Natural killer cell (primary cell): ENCODE results near the gene LAG3. TPM values are rescaled to one million over a fixed set of nuclear protein-coding genes. Genes with fewer than 3 reads are reported as not detected.

Experiments used
- ATAC-seq, 3 donors: fragments of 150-1000 bp in 2 of 3; fragments of 200-7000 bp in 1 of 3; cut with Tn5 transposase; 1 replicate in 1 of 3; 2 replicates in 2 of 3; pipeline ENCODE4 v1.10.0; 2021; ENCODE audit warnings: mild to moderate bottlenecking in 2 of 3, moderate library complexity in 2 of 3
- DNase-seq, 2 donors: peaks; one replicate each; pipeline versions ENCODE4 v3.0.0 to v3.0.0-alpha.2; 2013 to 2021; ENCODE audit warnings: mixed read lengths in 1 of 2
- H3K27ac ChIP-seq: one replicate; pipeline ENCODE4 v1.5.1; 2013; ENCODE audit warnings: mild to moderate bottlenecking, low read length
- H3K27me3 ChIP-seq: one replicate; pipeline ENCODE4 v1.6.1; 2013; ENCODE audit warnings: low read length; ENCODE audit not compliant: control insufficient read depth, insufficient read depth
- H3K36me3 ChIP-seq: one replicate; pipeline ENCODE4 v1.6.1; 2013; ENCODE audit warnings: low read length; ENCODE audit not compliant: control insufficient read depth, insufficient read depth
- H3K4me1 ChIP-seq: one replicate; pipeline ENCODE4 v1.6.1; 2013; ENCODE audit warnings: low read length; ENCODE audit not compliant: control insufficient read depth, insufficient read depth
- H3K4me3 ChIP-seq: one replicate; pipeline ENCODE4 v1.5.1; 2013; ENCODE audit warnings: low read length
- H3K9me3 ChIP-seq: one replicate; pipeline ENCODE4 v1.6.1; 2013; ENCODE audit warnings: low read length; ENCODE audit not compliant: control insufficient read depth, insufficient read depth
- H3K27ac Mint-ChIP-seq, 2 donors: one replicate each; pipeline ENCODE4 v1.8.0; 2022; ENCODE audit warnings: mild to moderate bottlenecking in 2 of 2, mixed read lengths in 2 of 2, moderate library complexity in 1 of 2
- H3K27me3 Mint-ChIP-seq, 2 donors: one replicate each; pipeline ENCODE4 v1.8.0; 2022; ENCODE audit warnings: low read depth in 2 of 2, mixed read lengths in 2 of 2
- H3K36me3 Mint-ChIP-seq: one replicate; pipeline ENCODE4 v1.8.0; 2022; ENCODE audit warnings: mixed read lengths
- H3K4me1 Mint-ChIP-seq, 2 donors: one replicate each; pipeline ENCODE4 v1.8.0; 2022; ENCODE audit warnings: mixed read lengths in 2 of 2
- H3K4me3 Mint-ChIP-seq: one replicate; pipeline ENCODE4 v1.8.0; 2022; ENCODE audit warnings: mild to moderate bottlenecking, moderate library complexity, mixed read lengths
- H3K9me3 Mint-ChIP-seq, 2 donors: one replicate each; pipeline ENCODE4 v1.8.0; 2022; ENCODE audit warnings: mixed read lengths in 2 of 2
- WGBS: methylation state at CpG from one replicate; pipeline ENCODE4 v1.1.7; 2013; ENCODE audit warnings: missing lambda C conversion rate; ENCODE audit not compliant: insufficient coverage; 5-methylcytosine and 5-hydroxymethylcytosine counted together
- intact Hi-C: fragments of 100-400 bp; cut with micrococcal nuclease; formaldehyde crosslinking; loops from one replicate; pipeline ENCODE4 v1.14.2; 2022
- total RNA-seq, 4 donors: library from RNA; stranded (reverse); fragments of 120-200 nt in 1 of 4; gene quantifications; one replicate each; pipeline versions ENCODE4 v1.2.3 to v1.2.4, GENCODE V29; 2013 to 2022
- TF ChIP-seq, protein P1 (sequence below): fragments of 200-600 bp; IDR thresholded peaks from one replicate; pipeline ENCODE4 v1.8.0; 2022; ENCODE audit warnings: antibody characterized with exemption

Gene LAG3
- total RNA-seq, 3 donors from 2014 or later (not counting 1 experiment from before 2014, with no cell fraction given), result 0.36 to 7.6 (median 0.78) TPM

DNA sequence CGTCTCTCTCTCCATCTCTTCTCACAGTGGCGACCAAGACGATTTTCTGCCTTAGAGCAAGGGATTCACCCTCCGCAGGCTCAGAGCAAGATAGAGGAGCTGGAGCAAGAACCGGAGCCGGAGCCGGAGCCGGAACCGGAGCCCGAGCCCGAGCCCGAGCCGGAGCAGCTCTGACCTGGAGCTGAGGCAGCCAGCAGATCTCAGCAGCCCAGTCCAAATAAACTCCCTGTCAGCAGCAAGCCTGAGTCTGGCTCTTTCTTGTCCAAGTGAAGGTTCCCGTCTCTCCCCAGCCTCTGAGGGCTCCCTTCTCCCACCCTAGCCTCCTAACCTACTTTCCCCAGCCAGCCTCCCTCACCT is 5.9 kb downstream of the LAG3 start:
- Mint-ChIP-seq H3K9me3 (no peaks in the 10 kb centered on the region), H3K36me3 (no peaks in the 10 kb centered on the region), H3K4me3 (peak overlapping the region; percentile 89), H3K4me1 (peaks cover 13 to 24% of the 10 kb centered on the region in 2 donors), H3K27me3 (peaks cover 45 to 52% of the 10 kb centered on the region in 2 donors), H3K27ac (peak overlapping the region in 1 of 2 donors; percentile 67)
- intact Hi-C loops, result loop anchor here (2.0 kb wide), 2 partner anchors 215 to 223 kb away; no protein-coding TSS in a partner anchor
- peak overlapping the region; percentile 28 for H3K27ac ChIP-seq
- TF ChIP-seq, protein P1, sequence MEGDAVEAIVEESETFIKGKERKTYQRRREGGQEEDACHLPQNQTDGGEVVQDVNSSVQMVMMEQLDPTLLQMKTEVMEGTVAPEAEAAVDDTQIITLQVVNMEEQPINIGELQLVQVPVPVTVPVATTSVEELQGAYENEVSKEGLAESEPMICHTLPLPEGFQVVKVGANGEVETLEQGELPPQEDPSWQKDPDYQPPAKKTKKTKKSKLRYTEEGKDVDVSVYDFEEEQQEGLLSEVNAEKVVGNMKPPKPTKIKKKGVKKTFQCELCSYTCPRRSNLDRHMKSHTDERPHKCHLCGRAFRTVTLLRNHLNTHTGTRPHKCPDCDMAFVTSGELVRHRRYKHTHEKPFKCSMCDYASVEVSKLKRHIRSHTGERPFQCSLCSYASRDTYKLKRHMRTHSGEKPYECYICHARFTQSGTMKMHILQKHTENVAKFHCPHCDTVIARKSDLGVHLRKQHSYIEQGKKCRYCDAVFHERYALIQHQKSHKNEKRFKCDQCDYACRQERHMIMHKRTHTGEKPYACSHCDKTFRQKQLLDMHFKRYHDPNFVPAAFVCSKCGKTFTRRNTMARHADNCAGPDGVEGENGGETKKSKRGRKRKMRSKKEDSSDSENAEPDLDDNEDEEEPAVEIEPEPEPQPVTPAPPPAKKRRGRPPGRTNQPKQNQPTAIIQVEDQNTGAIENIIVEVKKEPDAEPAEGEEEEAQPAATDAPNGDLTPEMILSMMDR, result no peak
- 85% methylated on average over 14 of the region's 14 CpGs for WGBS
- peaks cover 35% of the 10 kb centered on the region for H3K4me1 ChIP-seq
- H3K9me3 ChIP-seq, result no peaks in the 10 kb centered on the region
- H3K4me3 ChIP-seq, result no peak overlapping the region
- H3K27me3 ChIP-seq, result peaks cover 18% of the 10 kb centered on the region
- H3K36me3 ChIP-seq, result no peaks in the 10 kb centered on the region
- DNase-seq (no peak), ATAC-seq (no peak)

DNA sequence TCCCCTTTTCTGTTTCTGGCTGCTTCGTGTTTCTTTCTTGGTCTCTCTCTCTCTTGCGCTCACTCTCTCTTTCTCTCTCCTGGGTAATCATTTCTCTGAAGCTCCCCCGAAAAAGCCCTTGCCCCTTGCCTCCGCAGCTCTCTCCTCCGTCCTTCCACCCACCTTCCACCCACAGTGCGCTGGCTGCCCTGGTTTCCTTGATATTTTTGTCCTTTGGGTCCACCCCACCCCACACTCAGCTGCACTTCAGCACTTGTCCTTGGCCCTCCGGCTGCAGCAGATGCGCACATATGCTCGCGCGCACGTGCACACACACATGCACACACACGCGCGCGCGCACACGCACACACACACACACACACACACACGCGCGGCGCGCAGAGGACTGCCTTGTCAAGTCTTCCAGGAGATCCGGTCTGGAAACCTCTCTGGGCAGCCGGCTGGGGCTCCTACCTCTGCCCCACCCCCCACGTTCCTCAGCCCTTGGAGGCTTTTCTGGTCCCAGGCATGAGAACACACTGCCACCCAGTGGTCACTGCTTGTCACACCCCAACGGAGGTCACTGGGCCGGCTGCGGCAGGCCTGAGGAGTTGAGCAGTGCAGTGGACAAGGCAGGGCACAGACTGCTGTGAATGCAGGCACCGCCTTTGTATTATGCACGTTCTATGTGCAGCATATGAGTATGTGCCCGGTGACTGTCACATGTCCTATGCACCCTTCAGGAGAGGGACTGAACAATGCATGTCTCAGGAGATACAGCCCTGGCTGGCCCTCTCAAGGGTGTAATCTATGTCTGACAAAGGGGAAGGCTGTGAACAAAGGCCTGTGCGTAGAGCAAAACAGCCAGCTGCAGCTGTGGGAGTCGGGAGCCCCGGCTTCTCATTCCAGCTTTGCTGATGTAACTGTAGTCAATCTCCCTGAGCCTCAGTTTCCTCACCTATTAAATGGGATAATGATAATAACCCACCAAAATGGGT is 6.5 kb downstream of the LAG3 start:
- WGBS, result 6% methylated on average over 32 of the region's 35 CpGs
- Mint-ChIP-seq H3K9me3 (no peaks in the 10 kb centered on the region), H3K27ac (peak overlapping the region; percentile 24 to 67), H3K4me3 (peak overlapping the region; percentile 89), H3K36me3 (no peaks in the 10 kb centered on the region), H3K4me1 (peaks cover 13 to 21% of the 10 kb centered on the region in 2 donors), H3K27me3 (peaks cover 45 to 48% of the 10 kb centered on the region in 2 donors)
- Histone ChIP-seq H3K27ac (peak overlapping the region; percentile 28), H3K27me3 (peaks cover 17% of the 10 kb centered on the region), H3K4me3 (peak overlapping the region; percentile 38), H3K9me3 (no peaks in the 10 kb centered on the region), H3K4me1 (peaks cover 34% of the 10 kb centered on the region), H3K36me3 (no peaks in the 10 kb centered on the region)
- intact Hi-C loops, result loop anchor here (1.0 to 2.0 kb wide), 4 partner anchors 26 to 224 kb away; partner anchors contain the start of gene MLF2
- DNase-seq, result peak; percentile 79 to 94
- ATAC-seq, result peak; percentile 93 to 99 (median 97)
- TF ChIP-seq, protein P1, result peak; percentile 93

DNA sequence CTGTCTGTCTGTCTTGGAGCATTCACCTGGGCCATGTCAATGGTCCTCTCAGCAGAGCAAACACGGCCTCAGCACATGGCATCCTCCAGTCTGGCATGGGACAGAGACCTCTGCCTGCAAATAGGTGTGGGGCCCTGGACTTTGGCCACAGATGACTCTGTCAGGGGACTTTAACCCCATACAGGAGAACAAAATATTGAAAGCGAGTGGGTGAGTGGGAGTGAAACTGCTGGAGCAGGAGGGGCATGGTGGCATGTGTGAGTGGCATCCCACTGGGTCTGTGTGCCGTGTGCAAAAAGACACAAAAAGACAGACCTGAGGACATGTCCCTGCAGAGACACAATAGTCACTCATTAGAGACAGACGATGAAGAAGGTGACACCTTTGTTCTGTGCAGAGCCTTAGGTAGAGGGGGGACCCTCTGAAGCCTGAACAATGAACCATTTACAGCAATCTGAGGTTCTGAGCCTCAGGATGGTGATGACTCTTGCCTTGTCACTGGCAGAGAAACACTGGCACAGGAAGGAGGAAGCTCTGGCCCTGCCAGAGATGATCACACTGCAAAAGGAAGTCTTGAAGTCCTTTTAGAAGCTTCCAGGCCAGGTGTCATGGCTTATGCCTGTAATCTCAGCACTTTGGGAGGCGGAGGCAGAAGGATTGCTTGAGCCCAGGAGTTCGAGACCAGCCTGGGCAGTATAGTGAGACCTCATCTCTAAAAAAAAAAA is 7.5 kb downstream of the LAG3 start:
- Mint-ChIP-seq H3K9me3 (no peaks in the 10 kb centered on the region), H3K4me1 (peaks cover 13 to 16% of the 10 kb centered on the region in 2 donors), H3K36me3 (no peaks in the 10 kb centered on the region), H3K27ac (no peak overlapping the region), H3K27me3 (peaks cover 36 to 38% of the 10 kb centered on the region in 2 donors), H3K4me3 (no peak overlapping the region)
- 89% methylated on average over 6 of the region's 6 CpGs for WGBS
- Histone ChIP-seq H3K4me3 (no peak overlapping the region), H3K27ac (no peak overlapping the region), H3K4me1 (peaks cover 24% of the 10 kb centered on the region), H3K36me3 (no peaks in the 10 kb centered on the region), H3K27me3 (peaks cover 8% of the 10 kb centered on the region), H3K9me3 (no peaks in the 10 kb centered on the region)
- no peak for DNase-seq
- intact Hi-C loops, result loop anchor here (1.0 to 2.0 kb wide), 4 partner anchors 27 to 225 kb away; partner anchors contain the start of gene MLF2
- no peak for ATAC-seq
- TF ChIP-seq, protein P1, result no peak
